Measurements from ENCODE around the gene CARMIL1.

CARMIL1 gene

GRCh38 chr6:25463441-25463840 lies 184.3 kb downstream of the CARMIL1 start:
- H3K9me3 ChIP-seq (ENCODE audit: control insufficient read depth, insufficient read depth, low read length) = no peaks in the 10 kb centered on the region
- H3K9ac ChIP-seq (ENCODE audit: low read depth, low read length) = no peak overlapping the region
- H3K36me3 ChIP-seq (ENCODE audit: insufficient read depth, low read length) = no peaks in the 10 kb centered on the region
- H3K4me1 ChIP-seq (ENCODE audit: insufficient read depth, low read length) = peaks cover 11% of the 10 kb centered on the region; the same call in 1 of the 2 replicates

GRCh38 chr6:25464225-25464624 lies 185.1 kb downstream of the CARMIL1 start:
- Histone ChIP-seq H3K9me3 (ENCODE audit: control insufficient read depth, insufficient read depth, low read length) (no peaks in the 10 kb centered on the region), H3K9ac (ENCODE audit: low read depth, low read length) (no peak overlapping the region), H3K36me3 (ENCODE audit: insufficient read depth, low read length) (no peaks in the 10 kb centered on the region), H3K4me1 (ENCODE audit: insufficient read depth, low read length) (peaks cover 11% of the 10 kb centered on the region; the same call in 1 of the 2 replicates)

- Histone ChIP-seq H3K9me3 (ENCODE audit: control insufficient read depth, insufficient read depth, low read length) (no peaks in the 10 kb centered on the region), H3K4me1 (ENCODE audit: insufficient read depth, low read length) (peaks cover 11% of the 10 kb centered on the region; the same call in 1 of the 2 replicates), H3K36me3 (ENCODE audit: insufficient read depth, low read length) (no peaks in the 10 kb centered on the region), H3K9ac (ENCODE audit: low read depth, low read length) (no peak overlapping the region)
Observed at GRCh38 chr6:25465941-25466340, 186.8 kb downstream of the CARMIL1 start.

- Histone ChIP-seq H3K9me3 (ENCODE audit: control insufficient read depth, insufficient read depth, low read length) (no peaks in the 10 kb centered on the region), H3K9ac (ENCODE audit: low read depth, low read length) (no peak overlapping the region), H3K4me1 (ENCODE audit: insufficient read depth, low read length) (0 out of 2 replicates have a peak, but pooled peaks cover 5% of the 10 kb centered on the region), H3K36me3 (ENCODE audit: insufficient read depth, low read length) (no peaks in the 10 kb centered on the region)
Observed at GRCh38 chr6:25468881-25469280, 189.7 kb downstream of the CARMIL1 start.

- Histone ChIP-seq H3K36me3 (ENCODE audit: insufficient read depth, low read length) (no peaks in the 10 kb centered on the region), H3K4me1 (ENCODE audit: insufficient read depth, low read length) (no peaks in the 10 kb centered on the region), H3K9me3 (ENCODE audit: control insufficient read depth, insufficient read depth, low read length) (no peaks in the 10 kb centered on the region), H3K9ac (ENCODE audit: low read depth, low read length) (no peak overlapping the region)
Observed at GRCh38 chr6:25469797-25470388, 190.7 kb downstream of the CARMIL1 start.

- no peaks in the 10 kb centered on the region for H3K9me3 ChIP-seq (ENCODE audit: control insufficient read depth, insufficient read depth, low read length)
- H3K4me1 ChIP-seq (ENCODE audit: insufficient read depth, low read length) = no peaks in the 10 kb centered on the region
- no peak overlapping the region for H3K9ac ChIP-seq (ENCODE audit: low read depth, low read length)
- H3K36me3 ChIP-seq (ENCODE audit: insufficient read depth, low read length) = no peaks in the 10 kb centered on the region; the same call in 1 of the 2 replicates
Observed at GRCh38 chr6:25472306-25472705, 193.1 kb downstream of the CARMIL1 start.

GRCh38 chr6:25472906-25473305 lies 193.7 kb downstream of the CARMIL1 start:
- H3K9me3 ChIP-seq (ENCODE audit: control insufficient read depth, insufficient read depth, low read length) = no peaks in the 10 kb centered on the region
- no peak overlapping the region for H3K9ac ChIP-seq (ENCODE audit: low read depth, low read length)
- H3K4me1 ChIP-seq (ENCODE audit: insufficient read depth, low read length) = no peaks in the 10 kb centered on the region

GRCh38 chr6:25473447-25473846 lies 194.3 kb downstream of the CARMIL1 start:
- H3K36me3 ChIP-seq (ENCODE audit: insufficient read depth, low read length) = no peaks in the 10 kb centered on the region; the same call in 1 of the 2 replicates
- no peaks in the 10 kb centered on the region for H3K9me3 ChIP-seq (ENCODE audit: control insufficient read depth, insufficient read depth, low read length)
- H3K9ac ChIP-seq (ENCODE audit: low read depth, low read length) = no peak overlapping the region

More at GRCh38 chr6:25472906-25473305, 193.7 kb downstream of the CARMIL1 start:
- no peaks in the 10 kb centered on the region; the same call in 1 of the 2 replicates for H3K36me3 ChIP-seq (ENCODE audit: insufficient read depth, low read length)

GRCh38 chr6:25476126-25476525 lies 197.0 kb downstream of the CARMIL1 start:
- Histone ChIP-seq H3K9ac (ENCODE audit: low read depth, low read length) (no peak overlapping the region), H3K36me3 (ENCODE audit: insufficient read depth, low read length) (no peaks in the 10 kb centered on the region; the same call in 1 of the 2 replicates), H3K4me1 (ENCODE audit: insufficient read depth, low read length) (no peaks in the 10 kb centered on the region), H3K9me3 (ENCODE audit: control insufficient read depth, insufficient read depth, low read length) (no peaks in the 10 kb centered on the region)

More at GRCh38 chr6:25473447-25473846, 194.3 kb downstream of the CARMIL1 start:
- no peaks in the 10 kb centered on the region for H3K4me1 ChIP-seq (ENCODE audit: insufficient read depth, low read length)

- H3K9ac ChIP-seq (ENCODE audit: low read depth, low read length) = no peak overlapping the region
- no peaks in the 10 kb centered on the region for H3K9me3 ChIP-seq (ENCODE audit: control insufficient read depth, insufficient read depth, low read length)
- no peaks in the 10 kb centered on the region for H3K4me1 ChIP-seq (ENCODE audit: insufficient read depth, low read length)
- H3K36me3 ChIP-seq (ENCODE audit: insufficient read depth, low read length) = no peaks in the 10 kb centered on the region; the same call in 1 of the 2 replicates
Observed at GRCh38 chr6:25477006-25477590, 197.9 kb downstream of the CARMIL1 start.

- H3K9ac ChIP-seq (ENCODE audit: low read depth, low read length) = no peak overlapping the region
- no peaks in the 10 kb centered on the region; the same call in 1 of the 2 replicates for H3K36me3 ChIP-seq (ENCODE audit: insufficient read depth, low read length)
- H3K9me3 ChIP-seq (ENCODE audit: control insufficient read depth, insufficient read depth, low read length) = no peaks in the 10 kb centered on the region
- no peaks in the 10 kb centered on the region for H3K4me1 ChIP-seq (ENCODE audit: insufficient read depth, low read length)
Observed at GRCh38 chr6:25478973-25479372, 199.8 kb downstream of the CARMIL1 start.

GRCh38 chr6:25481267-25481666 lies 202.1 kb downstream of the CARMIL1 start:
- Histone ChIP-seq H3K9me3 (ENCODE audit: control insufficient read depth, insufficient read depth, low read length) (no peaks in the 10 kb centered on the region), H3K36me3 (ENCODE audit: insufficient read depth, low read length) (no peaks in the 10 kb centered on the region), H3K4me1 (ENCODE audit: insufficient read depth, low read length) (no peaks in the 10 kb centered on the region), H3K9ac (ENCODE audit: low read depth, low read length) (no peak overlapping the region)

- Histone ChIP-seq H3K9ac (ENCODE audit: low read depth, low read length) (no peak overlapping the region), H3K9me3 (ENCODE audit: control insufficient read depth, insufficient read depth, low read length) (no peaks in the 10 kb centered on the region), H3K4me1 (ENCODE audit: insufficient read depth, low read length) (no peaks in the 10 kb centered on the region), H3K36me3 (ENCODE audit: insufficient read depth, low read length) (no peaks in the 10 kb centered on the region)
Observed at GRCh38 chr6:25482996-25483395, 203.8 kb downstream of the CARMIL1 start.

GRCh38 chr6:25483943-25484342 lies 204.8 kb downstream of the CARMIL1 start:
- H3K9me3 ChIP-seq (ENCODE audit: control insufficient read depth, insufficient read depth, low read length) = no peaks in the 10 kb centered on the region
- H3K9ac ChIP-seq (ENCODE audit: low read depth, low read length) = no peak overlapping the region
- H3K36me3 ChIP-seq (ENCODE audit: insufficient read depth, low read length) = no peaks in the 10 kb centered on the region
- H3K4me1 ChIP-seq (ENCODE audit: insufficient read depth, low read length) = no peaks in the 10 kb centered on the region

- Histone ChIP-seq H3K9me3 (ENCODE audit: control insufficient read depth, insufficient read depth, low read length) (no peaks in the 10 kb centered on the region), H3K36me3 (ENCODE audit: insufficient read depth, low read length) (no peaks in the 10 kb centered on the region), H3K4me1 (ENCODE audit: insufficient read depth, low read length) (no peaks in the 10 kb centered on the region), H3K9ac (ENCODE audit: low read depth, low read length) (no peak overlapping the region)
Observed at GRCh38 chr6:25484900-25485299, 205.7 kb downstream of the CARMIL1 start.
